D341Med (cell line): ENCODE data around the gene ZMYND12.

Experiments used
- DNase-seq: peaks from one replicate; pipeline ENCODE4 v3.0.0; 2012; ENCODE audit warnings: low spot score

Gene ZMYND12

GRCh38 chr1:42392255-42392654, 63.6 kb downstream of the ZMYND12 start:
- no peak for DNase-seq

- DNase-seq: no peak
Measured at GRCh38 chr1:42386051-42386450, 69.8 kb downstream of the ZMYND12 start.

- DNase-seq: no peak
Measured at GRCh38 chr1:42385283-42385682, 70.5 kb downstream of the ZMYND12 start.

GRCh38 chr1:42381280-42381673, 74.5 kb downstream of the ZMYND12 start:
- no peak for DNase-seq

GRCh38 chr1:42380586-42381279, 75.1 kb downstream of the ZMYND12 start, which contains the start of gene RIMKLA:
Gene RIMKLA (plus strand): TSS chr1:42380792. CDS start chr1:42380935, 143 bp downstream.
- peak; percentile 97 for DNase-seq
